GM21619 (cell line): Measurements from ENCODE around the gene PTBP1.

Experiments used
- ATAC-seq: cut with Tn5 transposase; IDR thresholded peaks from one replicate; pipeline ENCODE4 v1.9.1; 2021; ENCODE audit not compliant: unreplicated experiment

PTBP1 gene

GRCh38 chr19:796692-797527 is at the start of gene PTBP1:
TSS of gene PTBP1 (plus strand) at chr19:797452. CDS start at chr19:797498, 46 bp downstream.
- ATAC-seq = peak; percentile 72

DNA sequence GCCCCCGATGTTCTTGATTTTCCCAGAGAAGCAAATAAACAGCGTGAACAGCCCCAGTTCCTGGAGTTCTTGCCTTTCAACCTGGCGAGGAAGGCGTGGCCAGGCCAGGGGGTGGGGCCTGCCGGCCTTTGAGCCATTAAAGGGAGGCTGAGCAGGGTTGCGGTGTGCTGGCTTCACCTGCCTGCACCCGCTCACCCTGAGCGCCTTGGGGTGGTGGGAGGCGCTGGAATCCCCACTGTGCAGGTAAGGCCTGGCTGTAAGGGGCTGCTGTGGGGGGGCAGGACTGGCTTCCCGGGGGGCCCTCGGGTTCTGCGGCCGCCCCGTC is 49.0 kb upstream of the PTBP1 start:
- no peak for ATAC-seq

GRCh38 chr19:749811-750210 is 47.4 kb upstream of the PTBP1 start:
- ATAC-seq = no peak

DNA sequence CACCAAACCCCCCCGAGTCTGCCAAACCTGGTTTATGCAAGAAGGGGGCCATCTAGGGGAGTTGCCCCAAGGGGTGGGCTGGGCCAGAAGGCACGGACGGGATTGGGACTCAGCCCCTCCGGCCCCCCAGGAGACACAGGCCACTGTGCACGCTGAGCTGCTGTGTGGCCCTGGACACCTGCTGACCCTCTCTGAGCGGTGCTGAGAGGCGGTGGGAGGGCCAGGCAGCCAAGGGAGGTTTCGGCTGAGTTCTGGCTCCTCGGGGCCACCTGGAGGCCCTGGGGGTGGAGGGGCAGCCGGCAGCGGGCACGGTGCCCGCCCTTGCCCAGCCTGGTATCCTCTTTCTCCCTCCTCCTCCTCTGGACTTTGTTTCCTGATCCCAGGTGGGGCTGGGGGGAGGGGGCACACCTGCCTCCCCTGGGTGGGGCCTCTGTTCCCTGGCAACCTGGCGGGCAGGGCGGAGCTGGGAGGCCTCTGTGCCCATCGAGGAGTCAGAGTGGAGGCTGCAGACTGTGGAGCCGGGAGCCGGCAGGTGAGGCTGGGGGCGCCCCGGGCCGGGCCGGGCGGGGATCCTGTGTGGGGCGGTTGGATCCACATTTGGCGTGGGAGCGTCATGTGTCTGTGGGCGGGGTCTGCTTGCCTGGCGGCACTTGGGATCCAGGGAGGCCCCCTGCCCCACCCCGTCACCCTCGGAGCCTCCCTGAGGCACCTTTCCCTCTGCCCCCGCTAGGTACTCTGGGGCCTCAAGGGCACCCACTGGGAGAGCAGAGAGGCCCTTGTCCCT is 46.4 kb upstream of the PTBP1 start, which contains the start of gene MISP:
Gene MISP (plus strand): TSS at position 473 of the 784 bp plus-strand sequence. CDS start 5,835 bp downstream, outside the sequence.
- no peak for ATAC-seq

- ATAC-seq = no peak
Observed at GRCh38 chr19:751501-752341, 45.5 kb upstream of the PTBP1 start.

DNA sequence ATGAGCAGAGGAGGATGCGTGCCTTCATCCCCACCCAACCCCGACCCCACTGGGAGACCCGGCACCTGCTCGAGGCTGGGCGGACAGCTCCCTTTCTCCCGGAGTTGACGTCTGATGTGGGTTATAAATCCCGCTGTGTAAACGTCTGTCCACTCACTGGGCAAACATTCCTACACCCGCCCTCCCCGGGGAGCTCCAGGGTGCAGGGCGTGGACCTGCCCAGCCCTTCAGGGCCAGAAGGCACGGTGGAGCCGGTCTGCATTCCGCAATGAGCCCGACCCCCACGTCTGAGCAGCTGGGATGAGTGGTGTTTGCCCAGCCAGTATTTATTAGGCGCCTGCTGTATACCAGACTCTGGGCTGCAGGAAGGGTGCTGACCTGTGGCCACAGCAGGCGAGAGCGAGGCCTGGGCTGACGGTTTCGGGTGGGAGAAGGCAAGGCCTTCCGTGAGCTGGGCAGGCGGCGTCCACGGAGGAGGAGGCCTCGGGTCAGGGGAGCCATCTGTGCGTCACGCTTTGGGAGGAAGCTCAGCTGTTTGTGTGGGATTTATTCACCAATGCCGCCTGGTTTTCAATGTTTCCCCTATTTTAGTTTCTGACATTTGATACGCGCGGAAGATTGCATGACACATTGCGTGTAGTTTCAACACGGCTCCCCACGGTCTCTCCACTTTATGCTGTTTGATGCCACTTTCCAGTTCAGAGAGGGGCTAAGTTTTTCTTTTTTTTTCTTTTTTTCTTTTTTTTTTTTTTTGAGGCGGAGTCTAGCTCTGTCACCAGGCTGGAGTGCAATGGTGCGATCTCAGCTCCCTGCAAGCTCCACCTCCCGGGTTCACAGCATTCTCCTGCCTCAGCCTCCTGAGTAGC is 44.4 kb upstream of the PTBP1 start:
- no peak for ATAC-seq

DNA sequence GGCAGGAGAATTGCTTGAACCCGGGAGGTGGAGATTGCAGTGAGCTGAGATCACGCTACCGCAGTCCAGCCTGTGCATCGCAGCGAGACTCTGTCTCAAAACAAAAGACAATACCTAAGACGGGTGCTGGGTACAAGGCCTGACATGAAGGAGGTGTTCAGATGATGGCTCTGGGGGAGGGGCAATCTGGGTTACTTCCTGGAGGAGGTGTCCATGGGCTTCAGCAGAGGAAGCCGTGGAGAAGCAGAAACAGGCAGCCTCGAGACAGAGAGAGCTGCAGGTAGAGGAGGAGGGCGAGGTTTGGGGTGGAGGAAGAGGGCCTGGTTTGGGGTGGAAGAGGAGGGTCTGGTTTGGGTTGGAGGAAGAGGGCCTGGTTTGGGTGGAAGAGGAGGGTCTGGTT is 42.7 kb upstream of the PTBP1 start:
- no peak for ATAC-seq

DNA sequence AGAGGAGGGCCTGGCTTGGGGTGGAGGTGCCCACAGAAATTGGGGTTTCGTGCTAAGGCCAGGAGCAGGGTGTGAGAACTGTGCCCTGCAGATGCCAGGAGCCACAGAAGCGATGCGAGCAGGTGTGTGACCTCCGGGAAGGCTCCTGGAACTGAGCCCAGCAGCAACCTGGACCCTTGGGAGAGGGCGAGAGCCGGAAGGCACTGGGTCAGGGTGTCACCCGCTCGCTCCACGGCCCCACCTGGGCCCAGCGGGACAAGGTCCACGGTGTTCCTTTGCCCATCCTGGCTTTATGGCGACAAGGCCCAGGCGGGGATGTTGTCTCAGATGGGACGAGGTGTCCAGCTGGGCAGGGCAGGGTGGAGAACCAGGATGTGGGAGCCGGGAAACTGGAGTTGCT is 42.2 kb upstream of the PTBP1 start:
- no peak for ATAC-seq

DNA sequence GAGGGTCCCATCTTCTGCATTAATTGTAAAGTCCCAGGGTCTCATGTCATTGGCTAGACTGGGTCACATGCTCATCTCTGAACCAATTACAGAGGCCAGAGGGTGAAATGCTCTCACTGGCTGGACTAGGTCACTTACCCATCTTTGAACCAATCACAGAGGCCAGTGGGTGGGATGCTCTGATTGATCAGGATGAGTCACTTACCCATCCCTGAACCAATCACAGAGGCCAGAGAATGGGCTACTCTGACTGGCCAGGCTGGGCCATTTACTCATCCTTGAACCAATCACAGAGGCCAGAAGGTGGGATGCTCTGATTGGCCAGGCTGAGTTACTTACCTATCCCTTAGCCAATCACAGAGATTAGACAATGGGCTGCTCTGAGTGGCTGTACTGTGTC is 41.0 kb upstream of the PTBP1 start:
- ATAC-seq = no peak

DNA sequence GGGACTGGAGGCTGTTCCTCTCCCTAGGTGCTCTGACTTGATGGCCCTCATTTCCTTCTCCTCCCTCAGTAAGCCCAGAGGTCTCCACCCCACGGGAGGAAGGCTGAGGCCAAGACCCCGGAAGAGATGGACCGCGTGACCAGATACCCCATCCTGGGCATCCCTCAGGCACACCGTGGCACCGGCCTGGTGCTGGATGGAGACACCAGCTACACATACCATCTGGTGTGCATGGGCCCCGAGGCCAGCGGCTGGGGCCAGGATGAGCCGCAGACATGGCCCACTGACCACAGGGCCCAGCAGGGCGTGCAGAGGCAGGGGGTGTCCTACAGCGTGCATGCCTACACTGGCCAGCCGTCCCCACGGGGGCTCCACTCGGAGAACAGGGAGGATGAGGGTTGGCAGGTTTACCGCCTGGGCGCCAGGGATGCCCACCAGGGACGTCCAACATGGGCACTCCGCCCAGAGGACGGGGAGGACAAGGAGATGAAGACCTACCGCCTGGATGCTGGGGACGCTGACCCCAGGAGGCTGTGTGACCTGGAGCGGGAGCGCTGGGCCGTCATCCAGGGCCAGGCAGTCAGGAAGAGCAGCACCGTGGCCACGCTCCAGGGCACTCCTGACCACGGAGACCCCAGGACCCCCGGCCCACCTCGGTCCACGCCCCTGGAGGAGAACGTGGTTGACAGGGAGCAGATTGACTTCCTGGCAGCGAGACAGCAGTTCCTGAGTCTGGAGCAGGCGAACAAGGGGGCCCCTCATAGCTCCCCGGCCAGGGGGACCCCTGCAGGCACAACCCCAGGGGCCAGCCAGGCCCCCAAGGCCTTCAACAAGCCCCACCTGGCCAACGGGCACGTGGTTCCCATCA is 40.2 kb upstream of the PTBP1 start:
- no peak for ATAC-seq

DNA sequence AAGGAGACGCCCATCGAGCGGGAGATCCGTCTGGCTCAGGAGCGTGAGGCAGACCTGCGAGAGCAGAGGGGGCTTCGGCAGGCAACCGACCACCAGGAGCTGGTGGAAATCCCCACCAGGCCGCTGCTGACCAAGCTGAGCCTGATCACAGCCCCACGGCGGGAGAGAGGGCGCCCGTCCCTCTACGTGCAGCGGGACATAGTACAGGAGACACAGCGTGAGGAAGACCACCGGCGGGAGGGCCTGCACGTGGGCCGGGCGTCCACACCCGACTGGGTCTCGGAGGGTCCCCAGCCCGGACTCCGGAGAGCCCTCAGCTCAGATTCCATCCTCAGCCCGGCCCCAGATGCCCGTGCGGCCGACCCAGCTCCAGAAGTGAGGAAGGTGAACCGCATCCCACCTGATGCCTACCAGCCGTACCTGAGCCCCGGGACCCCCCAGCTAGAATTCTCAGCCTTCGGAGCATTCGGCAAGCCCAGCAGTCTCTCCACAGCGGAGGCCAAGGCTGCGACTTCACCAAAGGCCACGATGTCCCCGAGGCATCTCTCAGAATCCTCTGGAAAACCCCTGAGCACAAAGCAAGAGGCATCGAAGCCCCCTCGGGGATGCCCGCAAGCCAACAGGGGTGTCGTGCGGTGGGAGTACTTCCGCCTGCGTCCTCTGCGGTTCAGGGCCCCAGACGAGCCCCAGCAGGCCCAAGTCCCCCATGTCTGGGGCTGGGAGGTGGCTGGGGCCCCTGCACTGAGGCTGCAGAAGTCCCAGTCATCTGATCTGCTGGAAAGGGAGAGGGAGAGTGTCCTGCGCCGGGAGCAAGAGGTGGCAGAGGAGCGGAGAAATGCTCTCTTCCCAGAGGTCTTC is 39.2 kb upstream of the PTBP1 start:
- ATAC-seq = no peak

GRCh38 chr19:763181-763580 is 34.1 kb upstream of the PTBP1 start:
- ATAC-seq = no peak

- no peak for ATAC-seq
Observed at GRCh38 chr19:763869-764268, 33.4 kb upstream of the PTBP1 start.

DNA sequence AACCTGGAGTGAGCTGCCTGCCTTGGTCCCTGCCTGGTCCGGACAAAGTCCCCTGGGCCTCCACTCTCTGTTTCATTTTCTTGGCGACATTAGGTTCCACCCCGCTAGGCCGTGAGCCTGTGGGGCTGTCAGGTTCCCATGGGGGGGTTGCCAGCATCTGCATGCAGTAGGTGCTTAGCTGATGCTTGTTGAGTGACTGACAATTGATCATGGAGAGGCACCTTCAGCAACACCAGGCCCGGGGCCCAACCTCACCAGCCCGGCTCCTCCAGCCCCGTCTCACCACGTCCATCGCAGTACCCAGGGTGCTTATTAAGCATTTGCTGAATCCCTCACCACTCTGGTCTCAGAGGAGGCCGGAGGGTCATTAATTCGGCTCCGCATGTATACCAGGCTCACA is 33.0 kb upstream of the PTBP1 start:
- no peak for ATAC-seq

GRCh38 chr19:765179-765738 is 32.0 kb upstream of the PTBP1 start:
- no peak for ATAC-seq

- ATAC-seq = no peak
Observed at GRCh38 chr19:768424-768823, 28.8 kb upstream of the PTBP1 start.

GRCh38 chr19:769616-770015 is 27.6 kb upstream of the PTBP1 start:
- ATAC-seq = no peak

DNA sequence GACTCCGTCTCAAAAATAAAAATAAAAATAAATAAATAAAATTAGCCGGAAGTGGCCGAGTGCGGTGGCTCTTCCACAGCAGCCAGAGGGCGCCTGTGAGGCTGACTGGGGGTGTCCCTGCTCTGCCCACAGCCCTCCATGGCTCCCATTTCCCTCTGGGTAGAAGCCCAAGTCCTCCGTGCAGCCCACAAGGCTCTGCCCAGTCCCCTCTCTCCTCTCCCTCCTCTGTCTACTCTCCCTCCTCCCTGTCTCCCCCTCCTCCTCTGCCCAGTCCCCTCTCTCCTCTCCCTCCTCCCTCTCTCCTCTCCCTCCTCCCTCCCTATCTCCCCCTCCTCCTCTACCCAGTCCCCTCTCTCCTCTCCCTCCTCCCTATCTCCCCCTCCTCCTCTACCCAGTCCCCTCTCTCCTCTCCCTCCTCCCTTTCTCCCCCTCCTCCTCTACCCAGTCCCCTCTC is 25.9 kb upstream of the PTBP1 start:
- ATAC-seq = no peak
